NCI-H2227 treated with DMSO at 0.1 percent for 48 hours (cell line): ENCODE measurements around the gene MYO1F.
"Not testable (repeated sequence)": the region's sequence is repeated elsewhere in the genome, so short reads cannot be mapped to it uniquely, and the experiment has no call there.

Source experiments
- DNase-seq: peaks from one replicate; lab custom pipeline; 2025; lab: John Stamatoyannopoulos, UW

The MYO1F gene

DNA sequence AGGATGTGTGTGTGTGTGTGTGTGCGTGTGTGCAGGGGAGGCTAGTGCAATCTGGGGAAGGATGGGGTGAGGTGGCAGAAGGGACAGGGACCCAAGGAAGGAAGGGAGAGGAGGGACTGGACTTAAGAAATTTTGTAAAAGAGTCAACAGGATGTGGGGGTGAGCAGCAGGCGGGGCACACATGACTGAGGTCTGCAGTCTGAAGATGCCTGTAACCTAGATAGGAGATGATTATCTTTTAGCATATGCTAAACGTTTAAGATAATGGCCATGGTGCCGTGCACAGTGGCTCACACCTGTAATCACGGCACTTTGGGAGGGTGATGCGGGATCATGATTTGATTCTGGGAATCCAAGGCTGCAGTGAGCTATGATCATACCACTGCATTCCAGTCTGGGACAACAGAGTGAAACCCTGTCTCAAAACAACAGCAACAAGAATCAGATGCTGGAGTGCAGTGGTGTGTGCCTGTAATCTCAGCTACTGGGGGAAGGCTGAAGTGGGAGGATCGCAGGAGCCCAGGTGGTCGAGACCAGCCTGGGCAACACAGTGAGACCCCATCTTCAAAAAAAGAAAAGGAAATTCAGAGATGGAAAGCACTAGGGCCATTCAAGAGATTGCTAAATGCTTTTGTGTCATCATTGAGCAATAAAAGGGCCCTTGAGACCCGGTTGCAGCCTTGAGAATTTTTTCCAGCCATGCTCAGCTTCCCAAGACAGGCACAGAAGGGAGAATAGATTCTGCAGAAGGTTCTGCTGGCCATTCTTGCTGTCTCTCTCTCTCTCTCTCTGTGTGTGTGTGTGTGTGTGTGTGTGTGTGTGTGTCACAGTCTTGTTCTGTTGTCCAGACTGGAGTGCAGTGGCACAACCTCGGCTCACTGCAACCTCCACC, 59.4 kb downstream of the MYO1F start:
- no peak for DNase-seq

DNA sequence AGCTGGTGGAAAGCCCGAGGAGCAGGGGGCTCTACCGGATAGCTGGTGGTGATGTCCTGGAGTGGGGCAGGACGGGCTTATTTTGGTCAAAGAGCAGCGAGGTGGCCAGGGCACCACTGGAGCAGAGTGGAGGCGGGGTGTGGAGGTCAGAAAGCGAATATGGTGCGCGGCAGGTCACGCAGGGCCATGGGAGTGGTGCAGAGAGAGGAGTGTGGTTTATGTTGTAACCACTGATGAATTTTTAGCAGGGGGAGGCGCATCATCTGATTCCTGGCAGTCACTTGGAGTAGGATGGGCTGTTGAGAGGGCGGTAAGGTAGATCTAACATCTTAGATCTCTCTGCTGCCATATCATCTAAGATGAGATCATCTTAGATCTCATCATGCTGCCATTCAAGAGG, 61.9 kb downstream of the MYO1F start:
- no peak for DNase-seq

GRCh38 chr19:8514505-8515009, 62.7 kb downstream of the MYO1F start:
- DNase-seq: not testable (repeated sequence)

DNA sequence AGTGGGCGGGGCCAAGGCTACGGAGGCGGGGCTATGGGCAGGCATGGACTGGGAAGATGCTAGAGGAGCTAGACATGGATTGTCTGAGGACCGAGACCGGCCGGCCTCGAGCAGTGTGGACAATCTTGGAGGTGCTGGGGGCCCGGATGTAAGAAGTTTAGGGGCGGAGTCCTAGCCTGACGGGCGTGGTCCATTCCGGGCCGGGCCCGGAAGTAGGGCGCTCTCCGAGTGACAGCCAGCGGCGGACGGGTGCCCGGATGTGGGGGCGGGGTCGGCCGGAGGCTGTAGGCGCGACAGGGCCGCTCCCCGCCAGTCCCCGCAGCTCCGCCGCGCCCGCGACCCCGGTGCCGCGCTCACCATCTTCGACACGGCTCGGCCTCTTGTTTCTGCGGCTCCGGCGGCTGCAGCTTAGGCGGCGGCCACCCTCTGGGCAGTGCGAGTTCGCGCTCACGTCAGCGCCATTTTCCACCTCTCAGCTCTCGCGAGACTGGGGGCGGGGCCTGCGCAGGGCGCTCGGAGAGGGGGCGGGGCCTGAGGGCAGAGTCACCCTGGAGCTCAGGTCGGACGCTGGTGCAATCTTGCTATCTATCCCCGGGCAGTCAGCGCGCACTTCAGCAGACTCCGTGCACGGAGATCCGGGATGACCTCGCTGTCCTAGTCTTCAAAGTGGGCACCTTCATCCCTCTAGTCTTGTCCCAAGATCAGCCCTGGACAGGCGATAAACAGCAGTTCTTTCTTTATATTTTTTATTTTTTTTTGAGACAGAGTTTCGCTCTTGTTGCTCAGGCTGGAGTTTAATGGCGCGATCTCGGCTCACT, 63.3 kb downstream of the MYO1F start, which contains the start of gene ZNF414:
TSS of gene ZNF414 (minus strand) at position 481 of the 818 bp plus-strand sequence. CDS start at position 360, 121 bp downstream.
- peak; percentile 89 for DNase-seq

DNA sequence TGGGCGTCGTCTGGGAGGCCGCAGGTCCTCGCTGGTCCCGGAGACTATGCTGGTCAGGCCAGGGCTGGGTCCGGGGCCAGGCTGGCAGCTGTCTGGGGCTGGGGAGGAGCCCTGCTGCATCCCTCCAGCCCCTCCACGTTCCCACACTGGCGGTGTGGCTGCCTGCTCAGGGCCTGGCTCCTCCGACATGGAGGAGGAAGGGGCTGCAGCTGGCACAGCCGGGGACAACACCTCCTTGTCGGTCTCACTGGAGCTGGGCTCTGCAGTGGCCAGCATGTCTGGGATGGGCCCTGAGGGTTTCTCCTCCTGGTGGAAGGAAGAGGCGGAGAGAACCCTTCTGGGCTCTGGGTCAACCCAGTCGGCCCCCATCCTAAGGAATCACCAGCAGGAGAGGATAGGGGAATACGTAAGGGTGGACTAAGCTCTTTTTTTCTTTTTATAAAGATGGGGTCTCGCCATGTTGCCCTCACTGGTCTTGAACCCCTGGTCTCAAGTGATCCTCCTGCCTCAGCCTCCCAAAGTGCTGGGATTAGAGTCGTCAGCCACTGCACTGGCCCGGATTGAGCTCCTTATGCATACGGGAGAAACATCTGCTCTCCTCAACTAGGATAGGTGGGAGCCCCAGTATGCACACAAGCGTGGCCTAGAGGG, 64.1 kb downstream of the MYO1F start:
- no peak for DNase-seq

- no peak for DNase-seq
These were observed 64.9 kb downstream of the MYO1F start for GRCh38 chr19:8512115-8512967.

DNA sequence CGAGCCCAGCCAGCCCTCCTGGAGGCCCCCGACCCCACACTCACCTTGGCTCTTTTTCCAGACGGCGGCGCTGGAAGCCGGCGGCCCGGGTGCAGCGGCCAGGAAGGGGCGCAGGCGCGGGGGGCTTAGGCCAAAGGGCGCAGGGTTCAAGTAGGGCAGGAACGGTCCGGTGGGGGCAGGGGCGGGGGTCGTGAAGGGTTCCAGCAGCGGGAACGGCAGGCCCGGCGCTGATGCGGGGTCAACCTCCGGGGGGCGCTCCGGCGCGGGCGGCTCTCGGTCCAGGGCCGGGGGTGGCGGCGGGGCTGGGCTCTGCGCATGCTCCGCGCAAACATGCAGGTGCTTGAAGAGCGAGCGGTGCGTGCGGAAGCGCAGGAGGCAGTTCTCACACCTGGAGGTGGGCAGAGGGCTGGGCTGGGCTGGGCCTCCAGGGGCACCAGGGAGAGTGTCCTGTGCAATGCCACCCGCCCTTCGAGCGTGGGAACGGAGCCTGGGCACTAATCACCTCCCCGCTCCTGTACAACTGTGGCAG, 65.6 kb downstream of the MYO1F start:
- no peak for DNase-seq

DNA sequence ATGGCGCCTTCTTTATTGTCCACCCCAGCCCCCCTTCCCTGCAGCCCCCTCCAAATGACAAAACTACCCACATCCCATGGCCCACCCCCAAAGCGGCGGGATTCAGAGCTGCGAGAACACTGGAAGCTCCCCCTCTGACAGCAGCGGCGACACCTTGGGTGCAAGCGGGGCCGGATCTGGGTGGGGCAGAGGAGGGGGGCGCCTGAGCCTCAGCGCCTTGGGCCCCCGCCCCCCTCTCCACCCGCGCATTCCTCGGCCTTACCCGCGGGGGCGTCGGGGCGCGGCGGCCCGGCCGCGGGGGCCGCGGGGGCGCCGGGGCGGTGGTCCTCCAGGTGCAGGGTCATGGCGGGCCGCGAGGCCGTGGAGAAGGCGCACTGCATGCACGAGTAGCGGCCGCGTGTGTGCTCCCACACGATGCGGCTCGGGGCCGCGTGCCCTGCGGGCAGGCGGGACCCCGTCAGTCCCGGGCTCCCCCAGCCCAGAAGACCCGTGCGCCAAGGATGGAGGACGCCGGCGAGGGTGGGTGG, 66.6 kb downstream of the MYO1F start:
- no peak for DNase-seq

DNA sequence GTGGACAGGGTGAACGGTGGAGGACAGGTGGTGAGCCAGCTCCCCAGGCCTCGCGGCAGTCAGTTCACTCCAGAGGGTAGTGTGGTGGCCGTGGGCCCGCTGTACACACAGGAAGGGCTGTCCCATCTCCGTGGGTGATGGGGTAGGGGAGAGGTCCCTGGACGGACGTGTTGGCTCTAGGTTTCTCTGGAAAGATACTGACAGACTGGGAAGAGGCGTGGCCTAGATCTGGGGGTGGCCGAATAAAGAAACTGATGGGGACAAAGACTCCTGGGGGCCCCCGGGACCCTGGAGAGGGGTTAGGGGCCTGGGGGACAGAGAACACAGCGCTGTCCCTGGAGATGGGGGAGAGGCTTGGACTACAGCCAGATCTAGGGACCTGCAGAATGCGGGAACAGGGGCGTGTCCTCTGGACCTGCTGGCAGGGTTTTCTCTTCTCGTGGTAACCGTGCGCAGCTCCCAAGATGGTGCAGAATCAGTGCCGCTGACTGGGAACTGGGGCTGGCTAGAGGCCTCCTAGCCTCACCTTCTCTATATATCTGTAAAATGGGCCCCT, 70.8 kb downstream of the MYO1F start:
- DNase-seq: peak; percentile 31

DNA sequence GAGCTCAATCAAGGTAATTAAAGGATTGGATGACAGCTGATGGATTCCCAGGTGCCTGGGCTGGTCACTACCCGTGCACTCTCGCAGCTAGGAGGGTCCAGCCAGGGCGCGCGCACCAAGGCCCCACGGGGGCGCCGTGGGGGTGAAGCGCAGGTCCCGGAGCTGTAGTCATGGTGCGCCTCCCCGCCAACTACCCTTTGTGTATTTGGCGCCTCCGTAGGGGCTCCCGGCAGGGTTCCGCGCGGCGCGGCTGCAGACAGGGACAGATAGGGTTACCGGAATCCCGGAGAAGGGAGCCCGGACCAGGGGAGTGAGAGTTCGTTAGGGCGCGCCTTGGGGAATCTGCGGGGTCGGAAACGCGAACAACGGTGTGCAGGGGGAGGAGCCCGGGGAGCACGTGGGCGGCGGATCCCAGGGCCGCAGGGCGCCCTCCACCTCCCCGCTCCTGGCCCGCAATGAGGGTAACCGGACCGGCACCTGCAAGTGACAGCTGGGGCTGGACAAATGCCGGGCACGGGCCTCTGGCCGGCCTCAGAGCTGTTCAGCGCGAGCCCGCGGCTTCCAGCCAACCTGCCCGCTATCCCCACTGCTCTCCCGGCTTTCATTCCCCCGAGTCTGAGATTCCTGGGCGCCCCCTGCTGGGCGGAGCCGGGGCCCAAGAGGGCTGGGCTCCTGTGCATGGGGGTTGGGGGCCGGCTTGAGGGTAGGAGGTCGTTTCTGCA, 71.4 kb downstream of the MYO1F start:
- DNase-seq: peak; percentile 43

DNA sequence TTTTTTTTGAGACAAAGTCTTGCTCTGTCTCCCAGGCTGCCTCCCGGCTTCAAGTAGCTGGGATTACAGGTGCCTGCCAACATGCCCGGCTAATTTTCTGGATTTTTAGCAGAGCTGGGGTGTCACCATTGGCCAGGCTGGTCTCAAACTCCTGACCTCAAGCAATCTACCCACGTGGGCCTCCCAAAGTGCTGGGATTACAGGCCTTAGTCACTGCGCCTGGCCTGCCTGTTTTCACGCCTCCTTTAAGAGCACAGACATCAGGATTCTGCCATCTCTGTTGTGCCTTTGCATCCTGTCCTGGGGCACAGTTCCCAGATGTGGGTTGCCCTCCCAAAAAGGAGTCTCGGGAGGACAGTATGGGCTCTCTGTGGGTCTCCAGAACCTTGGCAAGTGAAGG, 72.3 kb downstream of the MYO1F start:
- DNase-seq: no peak

GRCh38 chr19:8504171-8504570, 73.1 kb downstream of the MYO1F start:
- no peak for DNase-seq

DNA sequence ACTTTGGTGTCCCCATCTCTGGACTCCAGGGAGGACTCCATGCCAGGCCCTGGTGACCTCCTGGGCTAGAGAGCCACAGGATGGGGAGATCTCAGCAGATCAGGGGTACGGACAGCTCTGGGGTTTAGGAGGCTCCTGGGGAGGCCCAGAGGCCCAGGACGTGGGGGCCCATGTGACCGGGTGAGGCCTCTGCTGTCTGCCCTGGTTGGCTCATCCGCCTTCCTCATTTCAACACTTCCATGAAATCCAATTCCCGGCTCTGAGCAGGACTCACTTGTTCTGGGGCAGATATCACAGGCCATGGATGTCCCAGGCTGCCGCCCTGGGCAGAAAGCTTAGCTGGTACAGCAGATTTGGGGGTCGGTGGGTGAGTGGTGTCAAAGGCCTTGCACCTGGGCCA, 73.7 kb downstream of the MYO1F start:
- no peak for DNase-seq

- no peak for DNase-seq
These were observed 75.3 kb downstream of the MYO1F start for GRCh38 chr19:8501981-8502380.

- DNase-seq: no peak
These were observed 75.7 kb downstream of the MYO1F start for GRCh38 chr19:8501516-8501915.

GRCh38 chr19:8500158-8500557, 77.1 kb downstream of the MYO1F start:
- DNase-seq: peak; percentile 14

DNA sequence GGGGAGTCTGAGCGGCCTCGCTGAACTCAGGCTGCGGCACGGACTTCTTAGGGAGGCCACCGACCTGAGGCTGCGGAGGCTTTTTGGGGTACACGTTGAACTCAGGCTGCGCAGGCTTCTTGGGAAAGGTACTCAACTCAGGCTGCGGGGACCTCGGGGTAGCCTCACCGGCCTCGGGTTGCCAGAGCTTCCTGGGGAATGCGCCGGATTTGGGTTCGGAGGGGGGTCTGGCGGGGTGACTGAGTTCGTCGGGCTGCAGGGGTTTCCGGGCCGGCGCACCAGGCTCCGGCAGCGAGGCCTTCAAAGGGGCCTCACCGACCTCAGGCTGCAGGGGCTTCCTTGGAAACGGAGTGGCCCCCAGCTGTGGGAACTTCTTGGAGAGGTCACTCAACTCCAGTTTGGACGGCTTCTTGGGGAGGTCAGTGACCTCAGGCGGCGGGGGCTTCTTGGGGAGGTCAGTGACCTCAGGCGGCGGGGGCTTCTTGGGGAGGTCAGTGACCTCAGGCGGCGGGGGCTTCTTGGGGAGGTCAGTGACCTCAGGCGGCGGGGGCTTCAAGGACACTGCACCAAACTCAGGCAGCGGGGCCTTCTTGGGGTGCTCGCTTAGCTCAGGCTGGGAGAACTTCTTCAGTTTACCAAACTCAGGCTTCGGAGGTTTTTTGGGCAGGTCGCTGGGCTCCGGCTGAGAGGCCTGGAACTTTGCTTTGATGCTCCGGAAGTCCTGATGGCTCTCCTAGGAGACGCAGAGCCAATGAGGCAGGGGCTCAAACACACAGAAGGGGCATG, 78.0 kb downstream of the MYO1F start:
- no peak for DNase-seq

- DNase-seq: no peak
These were observed 78.9 kb downstream of the MYO1F start for GRCh38 chr19:8498295-8498694.

- no peak for DNase-seq
These were observed 83.1 kb downstream of the MYO1F start for GRCh38 chr19:8494158-8494557.
